HUES6 (cell line): ENCODE results near the gene SLC12A8.

Experiments used
- H3K27ac ChIP-seq: 2 replicates; pipeline ENCODE4 v1.7.0; 2013; ENCODE audit warnings: low read depth, mild to moderate bottlenecking, low read length, inconsistent platforms
- H3K27me3 ChIP-seq: 2 replicates; pipeline ENCODE4 v1.6.1; 2013; ENCODE audit warnings: low read length; ENCODE audit not compliant: control insufficient read depth, insufficient read depth
- H3K36me3 ChIP-seq: 2 replicates; pipeline ENCODE4 v1.6.1; 2013; ENCODE audit warnings: low read length; ENCODE audit not compliant: control insufficient read depth, insufficient read depth
- H3K4me1 ChIP-seq: 2 replicates; pipeline ENCODE4 v1.6.1; 2013; ENCODE audit warnings: low read length; ENCODE audit not compliant: control insufficient read depth, insufficient read depth
- H3K4me3 ChIP-seq: 2 replicates; pipeline ENCODE4 v1.5.1; 2013; ENCODE audit warnings: low read depth, low read length
- H3K9ac ChIP-seq: one replicate; pipeline ENCODE4 v1.6.1; 2013; ENCODE audit warnings: mild to moderate bottlenecking, low read length
- H3K9me3 ChIP-seq: 2 replicates; pipeline ENCODE4 v1.6.1; 2013; ENCODE audit warnings: low read depth, low read length; ENCODE audit not compliant: control insufficient read depth, insufficient read depth

Gene SLC12A8, protein sequence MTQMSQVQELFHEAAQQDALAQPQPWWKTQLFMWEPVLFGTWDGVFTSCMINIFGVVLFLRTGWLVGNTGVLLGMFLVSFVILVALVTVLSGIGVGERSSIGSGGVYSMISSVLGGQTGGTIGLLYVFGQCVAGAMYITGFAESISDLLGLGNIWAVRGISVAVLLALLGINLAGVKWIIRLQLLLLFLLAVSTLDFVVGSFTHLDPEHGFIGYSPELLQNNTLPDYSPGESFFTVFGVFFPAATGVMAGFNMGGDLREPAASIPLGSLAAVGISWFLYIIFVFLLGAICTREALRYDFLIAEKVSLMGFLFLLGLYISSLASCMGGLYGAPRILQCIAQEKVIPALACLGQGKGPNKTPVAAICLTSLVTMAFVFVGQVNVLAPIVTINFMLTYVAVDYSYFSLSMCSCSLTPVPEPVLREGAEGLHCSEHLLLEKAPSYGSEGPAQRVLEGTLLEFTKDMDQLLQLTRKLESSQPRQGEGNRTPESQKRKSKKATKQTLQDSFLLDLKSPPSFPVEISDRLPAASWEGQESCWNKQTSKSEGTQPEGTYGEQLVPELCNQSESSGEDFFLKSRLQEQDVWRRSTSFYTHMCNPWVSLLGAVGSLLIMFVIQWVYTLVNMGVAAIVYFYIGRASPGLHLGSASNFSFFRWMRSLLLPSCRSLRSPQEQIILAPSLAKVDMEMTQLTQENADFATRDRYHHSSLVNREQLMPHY

DNA sequence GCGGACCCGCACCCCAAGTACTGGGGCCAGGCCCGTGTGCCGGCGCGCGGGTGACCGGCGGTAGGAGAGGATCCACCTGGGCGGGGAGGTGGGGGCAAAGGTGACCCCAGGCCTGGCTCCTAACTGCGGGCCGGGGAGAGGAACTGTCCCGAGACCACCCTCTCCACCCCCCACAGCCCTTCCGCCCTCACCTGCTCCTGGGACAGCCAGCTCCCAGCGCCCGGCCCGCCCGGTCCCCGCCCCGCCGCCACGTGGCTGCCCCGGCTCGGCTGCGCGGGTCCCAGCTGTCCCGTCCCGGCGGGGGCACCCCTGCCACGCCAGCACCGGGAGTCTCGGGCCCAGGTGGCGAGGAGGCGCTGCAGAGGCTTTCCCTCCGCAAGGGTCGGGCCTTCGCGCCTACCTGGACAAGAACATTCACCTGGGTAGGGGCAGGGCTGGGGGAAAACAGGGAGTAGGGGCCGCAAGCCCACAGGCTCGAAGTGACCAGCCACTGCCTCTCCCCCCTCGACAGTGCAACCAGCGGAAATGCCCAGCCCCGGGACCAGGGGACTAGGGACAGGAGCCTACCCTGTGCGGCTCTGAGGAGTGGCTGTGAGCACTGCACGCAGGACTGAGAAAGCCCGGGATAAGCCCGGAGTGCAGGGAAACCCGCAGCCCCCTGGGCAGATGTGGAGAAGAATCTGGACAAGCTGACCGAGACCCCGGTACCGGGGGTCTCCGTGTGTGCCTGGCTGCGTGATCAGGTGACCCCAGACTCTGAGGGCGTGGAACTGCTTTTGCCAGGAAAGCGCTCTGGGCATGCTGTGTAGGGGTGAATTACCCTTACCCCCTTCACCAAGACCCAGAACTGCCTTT, at the start of gene SLC12A8:
TSS of gene SLC12A8 (minus strand) at position 240 of the 855 bp plus-strand sequence. CDS start 1,399 bp downstream, outside the sequence.
- H3K4me3 ChIP-seq, result peak within 1 kb of the TSS; percentile 68
- peaks cover 18% of the 10 kb centered on the region for H3K4me1 ChIP-seq
- H3K27me3 ChIP-seq, result peaks cover 17% of the 10 kb centered on the region
- H3K9ac ChIP-seq, result peak within 1 kb of the TSS; percentile 75
- no peaks in the 10 kb centered on the region for H3K9me3 ChIP-seq
- peak within 1 kb of the TSS; percentile 47; the same call in 1 of the 2 replicates for H3K27ac ChIP-seq
- no peaks in the 10 kb centered on the region for H3K36me3 ChIP-seq

DNA sequence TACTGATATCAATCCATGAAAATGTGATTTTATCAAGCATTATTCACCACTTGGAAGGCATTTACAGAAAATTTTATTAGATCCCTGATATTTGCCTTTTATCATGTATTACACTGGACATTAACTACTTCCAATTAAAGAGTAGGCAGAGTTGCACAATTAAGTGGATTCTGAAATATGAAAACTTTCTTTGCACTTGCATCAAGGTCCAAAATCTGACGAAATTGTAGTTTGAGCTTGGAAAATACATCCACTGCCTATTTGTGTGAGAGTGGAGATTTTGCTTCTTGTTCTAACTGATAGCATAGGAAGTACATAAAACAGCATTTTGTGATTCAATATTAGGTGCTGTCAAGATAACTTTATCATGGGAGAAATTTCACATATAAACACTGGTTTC, 49.6 kb upstream of the SLC12A8 start:
- peaks cover 6% of the 10 kb centered on the region; the same call in 1 of the 2 replicates for H3K36me3 ChIP-seq
- H3K4me1 ChIP-seq, result no peaks in the 10 kb centered on the region

DNA sequence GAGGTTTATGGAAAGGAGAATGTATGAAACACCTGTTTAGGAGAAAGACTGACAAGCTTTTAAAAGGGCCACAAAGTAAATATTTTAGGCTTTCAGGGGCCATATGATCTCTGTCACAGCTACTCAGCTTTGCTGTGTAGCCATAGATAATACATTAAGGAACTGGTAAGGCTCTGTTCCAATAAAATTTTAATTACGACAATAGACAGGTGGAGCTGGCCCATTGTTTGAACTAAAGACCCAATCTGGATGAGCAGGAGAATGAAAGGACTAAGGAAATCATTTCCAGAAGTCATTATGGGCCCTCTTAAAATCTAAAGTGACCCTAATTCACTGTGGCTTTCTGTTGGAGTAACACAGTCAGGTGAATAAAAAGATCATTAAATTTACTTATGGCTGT, 48.5 kb upstream of the SLC12A8 start:
- H3K36me3 ChIP-seq, result peaks cover 6% of the 10 kb centered on the region; the same call in 1 of the 2 replicates
- H3K27me3 ChIP-seq, result no peaks in the 10 kb centered on the region
- H3K4me1 ChIP-seq, result no peaks in the 10 kb centered on the region

More for the DNA sequence above, 49.6 kb upstream of the SLC12A8 start:
- Histone ChIP-seq H3K27ac (no peak overlapping the region), H3K9ac (no peak overlapping the region), H3K27me3 (no peaks in the 10 kb centered on the region), H3K9me3 (0 out of 2 replicates have a peak, but pooled peaks cover under 1% of the 10 kb centered on the region), H3K4me3 (no peak overlapping the region)

DNA sequence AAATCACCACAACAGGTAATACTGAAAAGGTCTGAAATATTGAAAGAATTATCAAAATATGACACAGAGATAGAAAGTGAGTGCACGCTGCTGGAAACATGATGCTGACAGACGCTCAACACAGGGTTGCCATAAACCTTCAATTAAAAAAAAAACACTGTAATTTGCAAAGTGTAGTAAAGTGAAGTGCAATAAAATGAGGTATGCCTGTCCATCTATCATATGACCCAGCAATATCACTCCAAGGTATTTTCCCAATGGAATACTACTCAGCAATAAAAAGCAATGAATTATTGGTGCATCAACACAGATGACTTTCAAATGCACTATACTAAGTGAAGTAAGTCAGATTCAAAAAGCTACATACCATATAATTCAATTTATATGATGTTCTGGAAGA, 47.6 kb upstream of the SLC12A8 start:
- Histone ChIP-seq H3K27ac (no peak overlapping the region), H3K4me3 (no peak overlapping the region), H3K36me3 (peaks cover 6% of the 10 kb centered on the region; the same call in 1 of the 2 replicates)

More for the DNA sequence above, 48.5 kb upstream of the SLC12A8 start:
- Histone ChIP-seq H3K9ac (no peak overlapping the region), H3K9me3 (peaks cover 6% of the 10 kb centered on the region; the same call in 1 of the 2 replicates), H3K27ac (no peak overlapping the region), H3K4me3 (no peak overlapping the region)

DNA sequence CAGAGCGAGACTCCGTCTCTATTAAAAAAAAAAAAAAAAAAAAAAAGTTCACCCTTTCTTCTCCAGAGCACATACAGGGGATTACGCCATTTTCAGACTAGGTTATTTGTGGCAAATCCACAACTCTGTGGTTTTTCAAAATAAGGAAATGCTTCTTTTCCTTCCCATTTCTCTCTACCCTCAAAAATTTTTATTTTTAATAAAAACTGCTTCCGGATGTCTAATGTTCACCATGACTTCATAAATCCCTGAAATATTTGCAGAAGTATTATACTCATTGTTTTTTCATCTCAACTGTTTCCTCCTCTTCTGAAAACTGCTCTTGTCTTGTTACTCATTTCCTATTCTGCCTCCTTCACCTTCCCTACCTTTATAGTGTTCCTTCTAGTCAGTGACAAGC, 45.0 kb upstream of the SLC12A8 start:
- Histone ChIP-seq H3K4me3 (no peak overlapping the region), H3K9ac (no peak overlapping the region), H3K27me3 (no peaks in the 10 kb centered on the region), H3K27ac (no peak overlapping the region), H3K36me3 (0 out of 2 replicates have a peak, but pooled peaks cover 2% of the 10 kb centered on the region), H3K4me1 (no peaks in the 10 kb centered on the region), H3K9me3 (peaks cover 6% of the 10 kb centered on the region; the same call in 1 of the 2 replicates)

More for the DNA sequence above, 47.6 kb upstream of the SLC12A8 start:
- Histone ChIP-seq H3K4me1 (no peaks in the 10 kb centered on the region), H3K9me3 (peaks cover 6% of the 10 kb centered on the region; the same call in 1 of the 2 replicates), H3K27me3 (no peaks in the 10 kb centered on the region), H3K9ac (no peak overlapping the region)

DNA sequence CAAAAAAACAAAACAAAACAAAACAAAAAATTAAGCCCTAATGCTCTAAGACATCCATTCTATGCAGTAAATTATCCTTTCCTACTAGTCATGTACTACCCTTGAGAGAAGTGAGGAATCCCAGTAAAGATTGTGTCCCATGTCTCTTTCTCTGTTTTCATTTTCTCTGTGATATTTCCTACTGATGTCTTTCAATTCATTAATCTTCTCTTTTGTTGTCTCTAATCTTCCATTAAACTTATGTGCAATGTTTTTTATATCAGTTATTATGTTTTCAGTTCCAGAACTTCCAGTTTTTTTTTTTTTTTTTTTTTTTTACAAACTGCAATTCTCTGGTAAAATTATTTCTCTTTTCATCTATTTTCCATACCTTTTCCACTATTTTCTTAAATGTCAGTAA, 44.1 kb upstream of the SLC12A8 start:
- Histone ChIP-seq H3K27me3 (no peaks in the 10 kb centered on the region), H3K9ac (no peak overlapping the region), H3K4me1 (no peaks in the 10 kb centered on the region), H3K27ac (no peak overlapping the region), H3K4me3 (no peak overlapping the region), H3K36me3 (0 out of 2 replicates have a peak, but pooled peaks cover 2% of the 10 kb centered on the region), H3K9me3 (peaks cover 6% of the 10 kb centered on the region; the same call in 1 of the 2 replicates)

DNA sequence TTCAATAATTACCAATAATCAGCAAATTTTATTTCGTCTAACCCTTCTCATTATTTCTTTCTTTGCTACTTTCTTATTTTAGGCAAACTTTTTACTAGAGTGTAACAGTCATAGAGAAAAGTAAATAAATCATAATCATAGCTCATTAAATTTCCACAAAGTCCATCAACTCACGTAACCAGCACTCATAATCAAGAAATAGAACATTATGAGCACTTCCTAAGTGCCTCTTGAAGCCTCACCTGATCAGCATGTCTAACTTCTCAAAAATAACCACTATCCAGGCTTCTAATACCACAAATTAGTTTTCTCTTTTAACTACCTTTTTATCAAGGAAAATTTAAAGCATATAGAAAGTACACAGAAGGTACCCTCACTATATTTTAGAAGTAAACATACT, 38.4 kb upstream of the SLC12A8 start:
- no peaks in the 10 kb centered on the region for H3K27me3 ChIP-seq
- H3K4me3 ChIP-seq, result no peak overlapping the region
- no peaks in the 10 kb centered on the region for H3K36me3 ChIP-seq
- no peak overlapping the region for H3K27ac ChIP-seq
- no peaks in the 10 kb centered on the region for H3K9me3 ChIP-seq
- no peak overlapping the region for H3K9ac ChIP-seq
- no peaks in the 10 kb centered on the region for H3K4me1 ChIP-seq

DNA sequence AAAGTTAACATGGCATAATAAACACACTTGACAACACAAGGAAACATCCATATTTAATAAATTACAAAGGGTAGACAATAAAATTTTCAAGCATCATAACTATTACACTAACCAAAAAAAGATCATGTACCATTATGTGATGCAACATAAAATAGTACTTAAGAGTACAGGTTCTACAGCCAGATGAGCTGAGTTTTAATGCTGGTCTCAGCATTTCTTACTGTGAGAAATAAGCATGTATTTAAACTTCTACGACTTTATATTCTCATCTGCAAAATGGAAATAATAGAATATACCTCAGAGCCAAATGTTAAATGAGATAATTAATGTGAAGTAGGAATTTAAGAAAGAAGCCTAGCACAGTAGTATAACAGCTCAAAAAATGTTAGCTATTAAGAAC, 33.7 kb upstream of the SLC12A8 start:
- Histone ChIP-seq H3K27ac (no peak overlapping the region), H3K27me3 (no peaks in the 10 kb centered on the region), H3K4me1 (no peaks in the 10 kb centered on the region), H3K4me3 (no peak overlapping the region), H3K9me3 (no peaks in the 10 kb centered on the region), H3K9ac (no peak overlapping the region), H3K36me3 (no peaks in the 10 kb centered on the region)

DNA sequence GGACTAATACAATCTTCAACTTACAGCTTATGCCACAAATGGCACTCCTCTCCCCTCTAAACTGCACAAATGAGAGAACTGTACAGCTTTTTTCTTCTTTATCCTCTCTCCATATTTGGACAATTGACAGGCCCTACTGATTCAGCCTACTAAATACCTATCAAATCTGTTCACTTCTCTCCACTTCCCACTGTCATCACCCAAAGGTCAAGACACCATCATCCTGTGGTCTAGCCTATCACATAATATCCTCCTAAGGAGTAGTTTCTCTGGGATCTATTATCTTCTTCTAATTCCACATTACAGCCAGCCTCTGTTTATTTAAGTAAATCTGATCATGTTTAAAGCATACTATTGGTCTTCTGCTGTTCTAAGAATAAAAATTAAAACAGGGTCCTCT, 33.0 kb upstream of the SLC12A8 start:
- no peaks in the 10 kb centered on the region for H3K4me1 ChIP-seq
- H3K36me3 ChIP-seq, result no peaks in the 10 kb centered on the region
- H3K9ac ChIP-seq, result no peak overlapping the region
- H3K9me3 ChIP-seq, result no peaks in the 10 kb centered on the region
- no peaks in the 10 kb centered on the region for H3K27me3 ChIP-seq
- no peak overlapping the region for H3K4me3 ChIP-seq
- H3K27ac ChIP-seq, result no peak overlapping the region

DNA sequence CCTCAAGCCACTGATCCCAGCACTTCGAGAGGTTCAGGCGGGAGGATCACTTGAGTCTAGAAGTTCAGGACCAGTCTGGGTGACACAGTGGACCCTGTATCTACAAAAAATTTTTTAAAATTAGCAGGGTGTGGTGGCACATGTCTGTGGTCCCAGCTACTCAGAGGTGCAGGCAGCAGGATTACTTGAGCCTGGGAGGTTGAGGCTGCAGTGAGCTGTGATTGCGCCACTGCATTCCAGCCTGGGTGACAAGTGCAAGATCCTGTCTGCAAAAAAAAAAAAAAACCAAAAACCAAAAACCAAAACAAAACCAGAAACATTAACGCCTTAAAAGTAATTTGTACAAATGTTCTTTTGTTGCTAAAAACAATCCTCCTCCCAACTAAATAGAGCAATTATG, 27.9 kb upstream of the SLC12A8 start:
- H3K27ac ChIP-seq, result no peak overlapping the region
- H3K27me3 ChIP-seq, result no peaks in the 10 kb centered on the region
- no peak overlapping the region for H3K9ac ChIP-seq
- no peak overlapping the region for H3K4me3 ChIP-seq
- no peaks in the 10 kb centered on the region for H3K4me1 ChIP-seq
- H3K9me3 ChIP-seq, result no peaks in the 10 kb centered on the region
- no peaks in the 10 kb centered on the region for H3K36me3 ChIP-seq
